Kasumi-1 (cell line): Measurements from ENCODE around the gene FSTL1.
A peak's percentile ranks its signal among the peaks of the same experiment; 100 is the strongest.

ENCODE experiments used
- DNase-seq, 2 experiments: peaks; one replicate each; lab custom pipeline; 2025; lab: John Stamatoyannopoulos, UW

The FSTL1 gene

DNA sequence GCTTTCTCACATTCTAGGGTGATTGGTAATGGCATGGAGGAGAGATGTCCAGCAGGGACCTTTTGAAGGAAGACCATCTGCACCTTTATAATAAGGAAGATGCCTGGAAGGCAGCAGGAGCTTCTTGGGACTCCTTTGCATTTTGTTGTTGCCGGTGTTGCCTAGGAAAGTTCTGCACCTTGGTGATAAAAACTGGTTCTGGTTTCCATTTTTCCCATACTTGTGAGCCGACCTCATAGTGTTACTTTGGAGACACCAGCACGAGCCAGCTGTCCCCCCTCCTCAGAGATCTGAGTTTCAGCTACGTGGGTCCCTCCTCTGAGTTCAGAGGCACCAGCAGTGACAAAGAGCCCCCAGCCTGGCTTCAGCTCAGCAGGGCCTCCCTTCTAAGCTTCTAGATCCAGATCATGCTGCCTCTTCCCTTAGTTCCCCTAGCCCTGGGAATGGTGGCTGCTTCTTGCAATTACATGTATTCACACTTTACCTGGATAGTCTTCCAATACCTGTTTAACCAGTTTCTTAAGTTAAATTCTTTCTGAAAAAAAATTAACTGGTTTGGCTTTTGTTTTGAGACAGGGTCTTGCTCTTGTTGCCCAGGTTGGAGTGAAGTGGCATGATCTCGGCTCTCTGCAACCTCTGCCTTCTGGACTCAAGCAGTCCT, 18.0 kb upstream of the FSTL1 start:
- no peak for DNase-seq

DNA sequence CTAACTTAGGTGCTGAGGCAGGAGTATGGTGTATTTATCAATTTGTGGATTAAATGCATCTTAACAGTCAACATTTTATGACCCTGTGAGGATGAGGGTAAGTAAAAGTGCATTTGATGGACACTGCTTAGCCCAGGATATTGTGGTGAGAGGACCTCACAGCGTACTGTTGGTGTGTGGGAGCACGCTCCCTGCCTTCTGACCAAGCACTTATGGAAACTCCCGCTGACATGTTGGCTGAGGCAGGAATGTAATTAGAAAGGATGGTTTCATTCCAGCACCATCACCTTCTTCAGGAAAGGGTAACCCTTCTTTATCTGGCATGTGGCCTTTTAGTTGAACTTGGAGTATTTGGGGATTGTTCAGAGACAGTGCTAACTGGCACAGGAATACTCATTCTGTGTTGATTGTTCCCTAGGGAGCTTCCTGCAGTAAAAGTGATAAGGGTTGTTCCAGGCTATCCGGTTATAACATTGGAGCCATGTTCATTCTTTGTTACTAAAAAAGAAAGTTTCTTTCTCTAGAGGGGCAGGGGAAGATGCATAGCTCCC, 11.7 kb upstream of the FSTL1 start:
- DNase-seq, result no peak

DNA sequence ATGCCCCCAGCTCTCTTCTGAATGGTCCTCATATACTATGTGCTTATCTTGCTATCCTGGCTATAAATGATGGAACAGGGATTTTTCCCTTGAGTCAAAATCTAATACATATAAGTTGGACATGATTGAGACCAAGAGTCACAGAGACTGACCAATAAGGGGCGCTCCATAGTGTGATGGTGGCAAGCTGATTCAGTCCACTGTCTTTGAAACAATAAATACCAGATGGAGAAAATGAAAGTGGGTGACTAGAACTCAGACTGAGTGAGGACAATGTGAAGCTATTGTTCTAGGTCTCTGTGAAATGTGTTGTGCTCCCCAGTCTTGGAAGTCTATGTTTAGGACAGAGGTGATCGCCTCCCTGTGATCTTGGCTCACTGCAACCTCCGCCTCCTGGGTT, 10.6 kb upstream of the FSTL1 start:
- DNase-seq, result no peak

DNA sequence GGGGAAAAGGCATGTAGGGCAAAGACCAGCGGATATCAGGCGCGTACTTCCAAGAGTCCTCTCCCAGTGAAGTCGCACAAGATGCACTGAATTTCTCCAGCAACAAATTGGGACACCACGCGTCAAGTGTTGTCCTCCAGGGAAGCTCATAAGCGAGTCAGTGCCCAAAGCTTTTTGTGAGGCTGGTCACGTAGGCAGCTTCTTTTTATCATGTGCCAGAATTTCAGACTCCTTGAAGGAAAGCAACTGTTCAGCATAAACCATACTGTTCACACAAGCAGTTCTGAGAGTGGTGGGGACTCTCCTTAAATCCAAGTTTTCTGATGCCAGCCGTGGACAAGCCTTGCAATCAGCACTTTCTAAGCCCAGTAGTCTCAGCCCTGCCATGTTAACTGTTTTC, 10.1 kb upstream of the FSTL1 start:
- no peak for DNase-seq

DNA sequence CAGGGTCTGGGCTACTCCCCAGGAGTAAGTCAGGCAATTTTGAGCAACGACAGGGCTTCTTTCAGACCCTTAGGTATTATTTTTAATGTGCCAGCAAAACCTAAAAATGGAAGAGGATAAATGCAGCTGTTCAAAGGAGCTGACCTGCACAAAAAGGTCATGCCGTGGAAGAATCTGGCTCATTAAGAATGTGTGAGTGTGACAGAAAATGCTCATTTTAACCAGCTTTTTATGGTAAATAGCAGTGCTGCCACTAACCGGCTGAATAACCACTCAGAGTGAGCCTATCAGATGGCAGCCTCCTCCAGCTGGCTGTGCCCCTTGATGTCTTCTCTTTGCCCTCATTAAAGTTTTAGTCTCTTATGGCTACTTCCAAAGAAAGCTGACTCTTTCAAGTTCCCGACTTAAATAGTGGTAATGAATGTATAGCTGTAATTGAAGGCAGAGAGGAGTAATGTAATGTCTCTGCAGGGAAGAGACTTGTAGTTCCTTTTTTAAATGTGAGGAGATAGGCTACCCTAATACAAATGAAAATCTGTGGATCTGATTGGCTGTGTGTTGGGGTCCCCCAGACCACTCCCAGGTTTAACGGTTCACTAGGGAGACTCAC, 9.5 kb upstream of the FSTL1 start:
- no peak for DNase-seq

DNA sequence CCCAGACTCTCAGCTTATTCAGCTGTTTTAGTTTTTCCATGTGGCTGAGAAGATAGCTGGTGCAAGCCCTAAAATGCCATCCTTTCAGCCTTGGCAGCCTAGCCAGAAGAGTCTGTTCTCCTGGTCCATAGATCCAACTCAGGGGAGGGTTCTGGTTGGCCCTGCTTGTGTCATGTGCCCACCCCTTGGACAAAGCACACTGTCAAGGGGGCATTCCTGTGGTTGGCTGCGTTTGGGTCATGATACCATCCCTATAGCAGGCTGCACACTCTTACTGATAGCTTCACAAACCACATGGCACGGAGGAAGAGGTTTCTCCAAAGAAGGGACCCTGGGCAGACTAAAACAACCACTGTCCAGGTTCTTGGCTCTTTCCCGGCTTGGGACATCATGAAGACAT, 8.4 kb upstream of the FSTL1 start:
- DNase-seq, result no peak

DNA sequence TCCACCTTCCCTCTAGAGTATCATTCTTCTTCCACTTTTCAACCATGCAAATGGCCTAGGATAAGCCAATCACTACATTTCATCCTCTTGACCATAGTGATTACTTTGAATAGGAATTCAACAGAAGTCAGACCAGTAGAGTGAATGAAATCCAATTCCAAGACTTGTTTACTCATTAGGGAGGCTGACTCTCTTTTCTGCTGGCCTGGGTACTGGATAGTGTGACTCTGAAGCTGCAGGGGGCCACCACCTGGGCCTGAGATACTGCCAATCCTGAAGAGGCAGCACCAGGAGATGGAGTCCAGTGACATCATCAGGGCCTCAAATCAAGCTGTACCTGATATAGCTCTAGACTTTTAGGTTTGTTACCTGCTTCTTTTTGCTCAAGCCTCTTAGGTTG, 7.0 kb upstream of the FSTL1 start:
- DNase-seq, result no peak

DNA sequence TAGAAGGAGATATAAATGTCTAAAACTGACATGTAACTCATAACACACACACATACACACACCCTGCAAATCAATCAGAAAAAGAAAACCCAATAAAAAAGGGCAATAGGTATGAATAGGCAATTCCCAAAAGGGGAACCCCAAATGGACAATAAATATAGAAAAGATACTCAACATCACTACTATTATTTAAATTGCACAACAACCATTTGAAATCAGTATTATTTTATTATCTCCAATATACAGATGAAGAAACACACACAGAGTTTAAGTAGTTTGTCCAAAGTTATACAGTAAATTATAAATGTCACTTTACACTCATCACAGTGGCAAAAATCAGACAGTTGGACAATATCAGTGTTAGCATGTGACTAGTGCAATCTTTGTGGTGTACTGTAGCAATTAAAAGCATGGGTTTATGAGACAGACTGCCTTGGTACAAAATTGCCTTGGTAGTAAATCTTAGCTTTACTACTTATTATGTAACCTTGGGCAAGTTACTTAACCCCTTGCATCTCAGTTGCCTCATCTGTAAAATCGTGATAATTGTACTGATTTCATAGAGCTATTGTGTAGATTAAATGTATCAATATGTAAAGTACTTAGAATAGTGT, 3.4 kb upstream of the FSTL1 start:
- DNase-seq, result no peak

DNA sequence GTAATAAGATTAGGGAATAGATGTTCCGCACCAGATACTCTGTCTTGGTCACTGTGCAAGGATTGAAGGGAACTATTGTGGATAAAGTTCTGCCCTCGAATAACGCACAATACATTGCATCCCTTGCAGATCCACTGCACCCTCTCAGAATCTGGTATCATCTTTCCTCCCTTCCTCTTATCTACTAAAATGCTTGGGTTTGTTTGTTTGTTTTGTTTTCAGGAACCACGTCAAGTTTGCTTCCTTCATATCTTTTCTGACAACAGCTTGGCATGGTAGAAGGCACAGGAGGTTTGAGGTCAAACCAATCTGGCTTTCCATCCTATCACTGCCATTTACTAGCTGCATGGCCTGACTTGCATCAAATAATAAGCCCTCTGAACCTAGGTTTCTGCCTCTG, 2.0 kb upstream of the FSTL1 start:
- DNase-seq, result no peak

DNA sequence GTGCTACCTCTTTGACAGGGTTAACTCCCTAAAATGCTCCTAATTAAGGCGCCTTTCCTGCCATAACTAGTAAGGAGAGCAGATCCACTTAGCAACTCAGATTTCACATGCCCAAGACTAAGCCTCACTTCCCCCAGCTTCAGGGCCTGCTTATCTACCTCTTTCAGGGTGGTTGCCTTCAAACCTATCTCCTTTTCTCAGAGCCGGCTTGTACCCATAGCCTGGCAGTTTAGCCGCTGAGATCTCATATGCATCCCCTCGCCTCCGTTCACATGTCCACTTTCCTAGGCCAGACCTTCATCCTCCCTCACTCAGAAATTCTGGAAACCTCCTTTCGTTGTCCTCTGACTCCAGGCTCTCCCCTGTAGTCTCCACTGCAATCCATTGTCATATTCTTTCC, 1.0 kb upstream of the FSTL1 start:
- no peak for DNase-seq

DNA sequence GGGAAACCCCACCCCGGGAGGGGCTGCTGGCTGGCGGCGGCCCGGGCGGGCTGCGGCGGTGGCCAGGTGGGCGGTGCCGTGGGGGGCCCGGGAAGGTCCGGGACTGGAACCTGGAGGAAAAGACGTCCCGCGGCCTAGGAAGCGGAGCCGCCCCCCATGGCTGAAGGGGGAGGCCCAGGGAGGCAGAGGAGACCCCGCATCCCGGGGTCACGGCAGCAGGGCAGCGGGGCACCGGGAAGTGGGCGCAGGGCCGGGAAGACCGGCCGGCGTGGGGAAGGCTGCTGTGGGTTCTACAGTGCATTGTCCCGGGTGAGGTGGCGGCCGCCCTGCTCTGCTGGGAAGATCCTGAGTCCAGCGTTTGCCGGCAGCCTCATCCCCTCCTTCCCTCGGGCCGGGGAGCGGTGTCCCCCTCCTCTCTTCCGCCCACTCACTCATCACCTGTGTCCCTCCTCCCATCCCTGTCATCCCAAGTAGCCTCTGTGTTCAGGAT, 525 bp upstream of the FSTL1 start:
- DNase-seq, result no peak

DNA sequence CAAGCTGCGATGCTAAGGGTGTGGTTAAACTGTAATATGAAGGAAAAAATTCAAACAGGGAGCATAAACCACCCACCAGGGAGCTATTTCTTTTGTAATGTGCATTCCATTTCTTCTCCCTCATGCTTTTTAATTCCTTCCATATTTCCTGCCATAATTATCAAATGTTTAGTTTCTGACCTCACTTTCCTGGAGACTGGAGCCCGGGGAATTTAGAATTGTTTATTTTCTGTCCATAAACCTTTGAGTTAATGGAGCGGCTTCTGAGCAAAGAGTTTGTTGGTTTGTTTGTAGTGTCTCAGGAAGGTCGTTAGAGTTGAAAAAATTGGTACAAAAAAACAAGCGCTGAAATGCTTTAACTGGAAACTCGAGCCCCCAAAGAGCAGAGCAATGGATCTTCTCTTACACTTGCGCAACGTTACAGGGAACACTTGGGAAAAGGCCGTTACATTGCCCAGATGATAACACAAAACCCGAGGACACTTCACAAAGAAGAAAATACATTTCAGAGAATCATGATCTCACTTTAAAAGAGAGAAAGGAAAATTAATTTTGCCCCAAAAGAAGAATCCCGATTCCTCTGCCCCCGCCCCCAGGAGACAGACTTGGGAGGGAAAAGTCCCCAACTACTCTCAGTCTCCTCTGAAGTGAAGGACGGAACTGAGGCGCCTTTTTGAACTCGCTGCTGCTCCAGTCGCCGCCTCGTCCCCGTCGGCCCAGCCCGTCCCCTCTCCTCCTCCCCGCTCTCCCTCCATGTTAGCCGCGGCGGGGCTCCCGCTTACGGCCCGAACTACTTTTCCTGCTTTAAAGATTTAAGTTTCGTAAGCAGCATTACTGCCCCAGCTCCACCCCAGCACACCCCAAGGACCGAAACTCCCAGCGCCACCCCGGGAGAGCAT, 842 bp downstream of the FSTL1 start:
- peak; percentile 33 to 49 for DNase-seq

DNA sequence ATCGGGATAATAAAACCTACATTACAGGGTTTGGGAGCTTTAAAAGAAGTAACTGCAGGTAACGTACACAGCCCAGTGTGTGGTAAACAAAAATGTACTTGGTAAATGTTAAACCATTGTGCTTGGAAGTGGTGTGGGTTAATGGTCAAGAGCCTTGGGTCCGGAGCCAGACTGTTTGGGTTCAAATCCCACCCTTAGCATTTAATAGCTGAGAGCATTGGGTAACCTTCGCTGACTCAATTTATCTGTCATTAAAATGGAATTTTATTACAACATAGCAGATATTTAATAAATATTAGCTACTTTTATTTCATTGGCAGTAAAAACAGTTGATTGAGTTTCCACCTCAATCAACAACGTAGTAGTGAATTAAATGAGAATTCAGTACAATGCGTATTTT, 1.5 kb downstream of the FSTL1 start:
- no peak for DNase-seq

DNA sequence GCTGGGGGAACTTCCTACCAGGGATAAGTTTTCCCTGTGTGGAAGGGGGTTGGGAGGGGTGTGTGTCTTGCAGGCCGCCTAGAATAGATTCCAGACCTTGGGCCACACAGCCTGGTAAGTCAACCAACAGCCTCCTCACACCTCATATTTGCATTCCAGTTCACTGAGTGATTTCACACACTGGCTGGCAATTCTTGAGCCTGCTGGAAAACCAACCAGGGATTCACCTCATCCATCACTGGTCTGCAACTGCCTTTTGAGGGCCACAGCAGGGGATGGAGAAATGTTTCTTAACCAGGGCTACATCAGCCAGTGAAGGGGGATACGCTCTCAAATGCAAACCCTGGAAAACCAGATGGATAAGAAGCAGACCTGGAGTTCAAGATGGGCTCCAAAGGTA, 2.0 kb downstream of the FSTL1 start:
- no peak for DNase-seq

DNA sequence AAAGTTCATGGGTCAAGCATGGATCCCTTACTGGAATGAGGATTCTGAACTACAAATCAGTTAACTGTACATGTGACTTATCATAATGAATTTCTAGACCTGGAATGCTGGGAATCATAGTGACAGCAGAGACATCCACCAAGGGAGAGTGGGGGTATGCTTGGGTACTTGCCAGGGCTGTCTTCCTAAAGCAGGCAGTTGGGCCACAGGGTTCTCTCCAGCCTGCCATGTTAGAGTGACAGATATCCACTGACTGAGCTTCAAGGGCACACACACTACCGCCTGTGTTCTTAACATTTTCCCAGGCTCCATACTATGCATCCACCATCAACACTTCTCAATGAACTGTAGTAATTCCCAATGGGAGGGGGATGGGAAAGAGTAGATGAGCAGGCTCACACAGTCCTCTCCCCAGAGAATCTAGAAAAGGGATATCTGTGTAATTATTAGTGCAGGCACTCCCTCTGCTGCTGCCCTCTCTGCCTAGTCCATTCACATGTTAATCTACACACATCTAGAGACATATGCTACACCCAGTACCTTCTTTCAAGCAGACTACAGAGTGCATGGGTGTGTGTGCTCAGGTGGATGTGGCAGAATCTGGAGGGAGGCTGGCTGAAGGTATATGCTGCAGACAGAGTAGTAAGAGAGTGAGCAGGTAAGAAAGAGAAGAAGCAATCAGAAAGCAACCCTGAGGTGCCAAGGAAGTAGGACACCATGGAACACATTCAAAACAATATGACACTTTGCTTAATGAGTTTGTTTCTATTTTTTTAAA, 3.7 kb downstream of the FSTL1 start:
- no peak for DNase-seq

DNA sequence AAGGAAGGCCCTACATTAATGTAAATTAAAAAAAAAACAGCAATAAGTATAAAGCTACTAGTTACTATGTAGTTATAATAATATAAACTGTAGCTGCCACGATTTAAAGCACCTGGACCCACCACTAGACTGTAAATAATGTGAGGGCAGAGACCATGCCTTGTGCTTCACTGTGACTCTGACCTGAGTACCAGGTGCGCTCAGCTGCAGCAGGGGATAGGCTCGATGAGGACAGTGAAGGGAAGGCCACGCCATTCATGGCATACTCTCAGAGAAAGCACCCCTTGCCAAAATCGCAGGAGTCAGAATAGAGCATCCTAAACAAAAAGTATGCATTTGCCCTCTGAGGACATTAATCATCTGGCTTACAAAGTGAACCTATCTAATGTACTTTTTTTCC, 5.1 kb downstream of the FSTL1 start:
- DNase-seq, result no peak

DNA sequence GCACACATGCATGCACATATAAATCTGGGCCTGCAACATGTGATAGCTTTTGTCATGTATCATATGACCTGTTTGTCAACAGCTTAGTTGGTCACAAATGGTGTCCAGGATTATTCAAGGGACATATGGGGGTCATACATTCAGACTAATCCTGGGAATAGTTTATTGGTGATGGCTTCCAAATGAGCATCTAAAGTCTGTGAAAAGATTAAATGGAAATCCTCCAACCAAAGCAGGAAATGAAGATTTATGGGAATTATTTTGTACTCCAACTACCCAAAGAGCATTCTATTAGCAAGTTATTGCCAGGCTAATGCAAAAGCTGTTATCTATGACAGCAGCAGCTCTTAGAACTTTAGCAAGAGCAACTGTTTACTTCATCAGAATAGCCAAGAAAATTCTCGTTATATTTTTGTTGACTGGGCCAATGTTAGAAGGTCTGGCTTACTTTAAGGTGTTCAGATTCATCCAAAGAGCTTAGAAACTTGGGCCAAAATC, 7.1 kb downstream of the FSTL1 start:
- DNase-seq, result no peak

DNA sequence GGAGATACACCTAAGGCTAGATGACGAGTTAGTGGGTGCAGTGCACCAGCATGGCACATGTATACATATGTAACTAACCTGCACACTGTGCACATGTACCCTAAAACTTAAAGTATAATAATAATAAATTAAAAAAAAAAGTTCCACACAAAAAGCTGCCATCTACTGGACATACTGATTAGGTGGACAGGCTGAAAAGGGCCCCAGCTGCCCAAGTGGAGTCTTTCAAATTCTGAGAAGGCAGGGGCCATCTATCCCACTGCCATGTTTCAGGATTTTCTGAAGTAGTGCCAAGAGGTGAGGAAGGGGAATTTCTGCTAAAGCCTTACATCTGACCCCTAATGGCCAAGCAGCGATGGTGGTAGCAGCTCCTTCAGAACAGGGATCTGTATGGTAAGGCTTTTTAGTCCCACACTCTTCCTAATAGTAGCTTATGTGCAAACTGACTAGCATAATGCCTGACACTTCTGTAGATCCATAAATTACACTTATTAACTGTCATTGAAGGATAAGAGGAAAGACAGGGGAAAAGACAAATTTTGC, 7.7 kb downstream of the FSTL1 start:
- no peak for DNase-seq

DNA sequence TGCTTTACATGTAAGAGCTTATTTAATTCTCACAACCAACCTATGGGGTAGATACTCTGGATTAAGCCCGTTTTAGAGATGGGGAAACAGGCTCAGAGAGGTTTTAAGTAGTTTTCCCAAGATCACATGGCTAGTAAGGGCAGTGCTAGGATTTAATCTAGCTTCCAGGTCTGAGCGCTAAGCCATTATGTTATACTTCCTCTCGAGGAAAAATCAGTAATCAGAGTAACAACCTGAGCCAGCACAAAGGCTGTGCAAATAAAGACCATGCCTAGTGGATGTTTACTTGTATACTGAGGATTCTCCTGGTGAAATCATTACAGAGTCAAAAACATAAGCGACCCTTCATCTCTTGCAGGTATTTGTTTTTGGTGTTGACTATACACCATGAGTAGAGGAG, 9.0 kb downstream of the FSTL1 start:
- no peak for DNase-seq

DNA sequence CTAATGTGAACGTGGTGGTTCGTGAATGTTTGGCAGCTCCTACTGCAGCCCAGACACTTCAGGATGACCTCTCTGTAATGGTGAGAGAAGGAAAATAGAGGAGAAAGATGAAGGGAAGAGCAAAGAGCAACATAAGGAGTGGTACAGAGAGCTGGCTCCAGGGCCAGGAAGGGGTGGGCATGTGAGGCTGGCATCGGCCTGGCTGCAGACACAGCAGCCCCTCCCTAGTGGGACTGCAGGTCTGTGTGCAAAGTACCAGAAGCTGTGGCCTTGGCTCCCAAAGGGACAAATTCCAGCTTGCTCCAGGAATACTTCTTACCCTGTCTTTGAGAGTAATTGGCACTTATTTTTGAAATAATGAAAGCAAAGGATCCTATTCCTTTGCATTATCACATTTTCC, 10.0 kb downstream of the FSTL1 start:
- DNase-seq, result no peak
